HepG2 (cell line): ENCODE results near the gene SRC. TPM values are rescaled to one million over a fixed set of nuclear protein-coding genes. Genes with fewer than 3 reads are reported as not detected.

Experiments
- AHR ChIP-seq: IDR thresholded peaks from 2 replicates; pipeline ENCODE4 v1.6.1; 2018; ENCODE audit warnings: missing genetic modification reagents, missing compliant biosample characterization
- BORCS8-MEF2B ChIP-seq: sonication (generic); formaldehyde crosslinking; IDR thresholded peaks from 2 replicates; pipeline ENCODE4 v1.8.0; 2022; ENCODE audit warnings: mild to moderate bottlenecking, missing genetic modification reagents
- CTCF ChIP-seq: sonication (generic); formaldehyde crosslinking; IDR thresholded peaks from 2 replicates; pipeline ENCODE4 v1.5.0; 2020; ENCODE audit warnings: mild to moderate bottlenecking, missing genetic modification reagents, moderate library complexity
- GABPB1 ChIP-seq: IDR thresholded peaks from 2 replicates; pipeline ENCODE4 v1.6.1; 2016; ENCODE audit warnings: mild to moderate bottlenecking, missing genetic modification reagents, moderate library complexity, missing compliant biosample characterization
- MXD1 ChIP-seq: sonication (generic); formaldehyde crosslinking; IDR thresholded peaks from 2 replicates; pipeline ENCODE4 v1.4.0; 2020; ENCODE audit warnings: mild to moderate bottlenecking, missing genetic modification reagents
- MXD4 ChIP-seq: IDR thresholded peaks from 2 replicates; pipeline ENCODE4 v1.6.1; 2016; ENCODE audit warnings: mild to moderate bottlenecking, missing biosample characterization, missing genetic modification reagents
- NCOA1 ChIP-seq: sonication (generic); formaldehyde crosslinking; IDR thresholded peaks from 2 replicates; pipeline ENCODE4 v1.9.0; 2021; ENCODE audit warnings: missing genetic modification reagents
- NFKBIZ ChIP-seq: IDR thresholded peaks from 2 replicates; pipeline ENCODE4 v1.6.1; 2018; ENCODE audit warnings: missing genetic modification reagents, missing compliant biosample characterization
- SALL1 ChIP-seq: sonication (generic); formaldehyde crosslinking; IDR thresholded peaks from 2 replicates; pipeline ENCODE4 v1.8.0; 2022; ENCODE audit warnings: mild to moderate bottlenecking, missing genetic modification reagents
- SOX13 ChIP-seq, 3 experiments: fragments of 450-650 bp in 1 of 3; sonication (generic) in 1 of 3; formaldehyde crosslinking in 1 of 3; IDR thresholded peaks in 2 of 3; conservative IDR thresholded peaks in 1 of 3; 2 replicates each; pipeline versions ENCODE4 v1.5.0 to v1.6.1; 2016 to 2020; ENCODE audit warnings: antibody characterized with exemption in 1 of 3, mild to moderate bottlenecking in 1 of 3, missing compliant biosample characterization in 1 of 3, missing genetic modification reagents in 1 of 3, moderate library complexity in 1 of 3
- TERF1 ChIP-seq: sonication (generic); formaldehyde crosslinking; IDR thresholded peaks from 2 replicates; pipeline ENCODE4 v1.8.0; 2022; ENCODE audit warnings: mild to moderate bottlenecking, missing genetic modification reagents, moderate library complexity
- TFE3 ChIP-seq: IDR thresholded peaks from 2 replicates; pipeline ENCODE4 v1.6.1; 2016
- ZNF224 ChIP-seq: sonication (generic); formaldehyde crosslinking; IDR thresholded peaks from 2 replicates; pipeline ENCODE4 v1.5.0; 2020; ENCODE audit warnings: mild to moderate bottlenecking, missing genetic modification reagents
- ZNF335 ChIP-seq: sonication (generic); formaldehyde crosslinking; IDR thresholded peaks from 2 replicates; pipeline ENCODE4 v1.4.0; 2020; ENCODE audit warnings: missing genetic modification reagents
- ZNF609 ChIP-seq: sonication (generic); formaldehyde crosslinking; IDR thresholded peaks from 2 replicates; pipeline ENCODE4 v1.4.0; 2020; ENCODE audit warnings: mild to moderate bottlenecking, missing genetic modification reagents, borderline replicate concordance
- polyA plus RNA-seq, 8 experiments: library from polyadenylated mRNA; depleted of rRNA in 3 of 8; stranded (reverse) in 7 of 8; unstranded in 1 of 8; fragments of >200 nt; fragmentation: Illumina TruSeq in 4 of 8; extraction: Trizol in 4 of 8; gene quantifications; 2 replicates each; pipeline versions ENCODE4 v1.2.1 to v1.2.3, GENCODE V29; 2011 to 2016; ENCODE audit warnings: low read depth in 4 of 8, missing spikeins in 1 of 8, mixed read lengths in 1 of 8; ENCODE audit not compliant: insufficient read depth in 1 of 8
- total RNA-seq, 5 experiments: library from RNA; depleted of rRNA; stranded (reverse); fragments of >200 nt; fragmentation: Illumina TruSeq; extraction: Trizol; gene quantifications; 2 replicates each; pipeline ENCODE4 v1.2.3, GENCODE V29; 2016; ENCODE audit warnings: low read depth in 1 of 5
- TF ChIP-seq, protein P1 (sequence below): sonication (generic); formaldehyde crosslinking; IDR thresholded peaks from 2 replicates; pipeline ENCODE4 v1.5.0; 2020; ENCODE audit warnings: mild to moderate bottlenecking, missing genetic modification reagents

SRC gene
- total and polyA plus RNA-seq, 2 of the 13 experiments (the other 11 are each of a cell fraction or from before 2014, with no cell fraction given): 54.7 to 192 TPM

- TF ChIP-seq ZNF609 (CRISPR knock-in tag) (no peak; the same call in 1 of the 2 replicates), NFKBIZ (CRISPR knock-in tag) (no peak), MXD4 (CRISPR knock-in tag) (no peak; the same call in 1 of the 2 replicates), NCOA1 (CRISPR knock-in tag) (no peak), MXD1 (CRISPR knock-in tag) (no peak), GABPB1 (CRISPR knock-in tag) (peak; percentile 33), TERF1 (no peak), BORCS8-MEF2B (CRISPR knock-in tag) (peak; percentile 58; the same call in 1 of the 2 replicates), CTCF (CRISPR knock-in tag) (peak; percentile 72), ZNF335 (CRISPR knock-in tag) (no peak), SOX13 (IDR thresholded peaks at IDR 0.05) (no peak), SOX13 (CRISPR knock-in tag; conservative IDR thresholded peaks at IDR 0.05 in 1 of 2, IDR thresholded peaks at IDR 0.05 in 1 of 2) (0 out of 4 replicates have a peak, but pooled peaks of 1 of the 2 experiments have one; percentile 28), AHR (CRISPR knock-in tag) (no peak), SALL1 (CRISPR knock-in tag) (peak; percentile 72), ZNF224 (CRISPR knock-in tag) (no peak), TFE3 (no peak)
- TF ChIP-seq, protein P1, sequence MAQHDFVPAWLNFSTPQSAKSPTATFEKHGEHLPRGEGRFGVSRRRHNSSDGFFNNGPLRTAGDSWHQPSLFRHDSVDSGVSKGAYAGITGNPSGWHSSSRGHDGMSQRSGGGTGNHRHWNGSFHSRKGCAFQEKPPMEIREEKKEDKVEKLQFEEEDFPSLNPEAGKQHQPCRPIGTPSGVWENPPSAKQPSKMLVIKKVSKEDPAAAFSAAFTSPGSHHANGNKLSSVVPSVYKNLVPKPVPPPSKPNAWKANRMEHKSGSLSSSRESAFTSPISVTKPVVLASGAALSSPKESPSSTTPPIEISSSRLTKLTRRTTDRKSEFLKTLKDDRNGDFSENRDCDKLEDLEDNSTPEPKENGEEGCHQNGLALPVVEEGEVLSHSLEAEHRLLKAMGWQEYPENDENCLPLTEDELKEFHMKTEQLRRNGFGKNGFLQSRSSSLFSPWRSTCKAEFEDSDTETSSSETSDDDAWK: no peak
Observed at GRCh38 chr20:37333848-37334318, 12.1 kb upstream of the SRC start (continued).
